GM10266 (cell line): ENCODE data around the gene RASGEF1C.

Experiments used
- DNase-seq: peaks from one replicate; pipeline ENCODE4 v3.0.0; 2012; ENCODE audit errors: extremely low spot score
- CTCF ChIP-seq: IDR thresholded peaks from 2 replicates; pipeline ENCODE4 v1.5.1; 2012; ENCODE audit warnings: mild to moderate bottlenecking, low read depth; ENCODE audit not compliant: control insufficient read depth, insufficient read depth; ENCODE audit errors: missing control alignments

Gene RASGEF1C

GRCh38 chr5:180088561-180088960, 120.5 kb downstream of the RASGEF1C start:
- no peak for TF ChIP-seq CTCF
- no peak for DNase-seq

GRCh38 chr5:180086816-180087399, 122.1 kb downstream of the RASGEF1C start:
- no peak for TF ChIP-seq CTCF
- DNase-seq: no peak

- TF ChIP-seq CTCF: no peak
- no peak for DNase-seq
These were observed 123.2 kb downstream of the RASGEF1C start for GRCh38 chr5:180085837-180086236.

GRCh38 chr5:180084638-180085561, 124.1 kb downstream of the RASGEF1C start:
- DNase-seq: no peak
- TF ChIP-seq CTCF: no peak

- DNase-seq: no peak
These were observed 125.4 kb downstream of the RASGEF1C start for GRCh38 chr5:180083529-180084060.

GRCh38 chr5:180082633-180083420, 126.2 kb downstream of the RASGEF1C start:
- no peak for TF ChIP-seq CTCF
- no peak for DNase-seq

More at GRCh38 chr5:180083529-180084060, 125.4 kb downstream of the RASGEF1C start:
- TF ChIP-seq CTCF: no peak
